Fibroblast of lung (primary cell): ENCODE measurements around the gene EGF.

ENCODE experiments used
- EZH2 ChIP-seq: IDR thresholded peaks from 2 replicates; pipeline ENCODE4 v1.5.1; 2012; ENCODE audit warnings: low read length, control low read depth, mild to moderate bottlenecking; ENCODE audit errors: missing control alignments
- TF ChIP-seq, protein P1 (sequence below), 2 donors: IDR thresholded peaks in 1 of 2; conservative IDR thresholded peaks in 1 of 2; 1 replicate in 1 of 2; 2 replicates in 1 of 2; pipeline ENCODE4 v1.5.1; 2011 to 2012; ENCODE audit warnings: low read length in 2 of 2, control low read depth in 1 of 2, inconsistent platforms in 1 of 2, low read depth in 1 of 2, mild to moderate bottlenecking in 1 of 2

- no peak for TF ChIP-seq EZH2
- TF ChIP-seq, protein P1, sequence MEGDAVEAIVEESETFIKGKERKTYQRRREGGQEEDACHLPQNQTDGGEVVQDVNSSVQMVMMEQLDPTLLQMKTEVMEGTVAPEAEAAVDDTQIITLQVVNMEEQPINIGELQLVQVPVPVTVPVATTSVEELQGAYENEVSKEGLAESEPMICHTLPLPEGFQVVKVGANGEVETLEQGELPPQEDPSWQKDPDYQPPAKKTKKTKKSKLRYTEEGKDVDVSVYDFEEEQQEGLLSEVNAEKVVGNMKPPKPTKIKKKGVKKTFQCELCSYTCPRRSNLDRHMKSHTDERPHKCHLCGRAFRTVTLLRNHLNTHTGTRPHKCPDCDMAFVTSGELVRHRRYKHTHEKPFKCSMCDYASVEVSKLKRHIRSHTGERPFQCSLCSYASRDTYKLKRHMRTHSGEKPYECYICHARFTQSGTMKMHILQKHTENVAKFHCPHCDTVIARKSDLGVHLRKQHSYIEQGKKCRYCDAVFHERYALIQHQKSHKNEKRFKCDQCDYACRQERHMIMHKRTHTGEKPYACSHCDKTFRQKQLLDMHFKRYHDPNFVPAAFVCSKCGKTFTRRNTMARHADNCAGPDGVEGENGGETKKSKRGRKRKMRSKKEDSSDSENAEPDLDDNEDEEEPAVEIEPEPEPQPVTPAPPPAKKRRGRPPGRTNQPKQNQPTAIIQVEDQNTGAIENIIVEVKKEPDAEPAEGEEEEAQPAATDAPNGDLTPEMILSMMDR (conservative IDR thresholded peaks at IDR 0.05 in 1 of 2, IDR thresholded peaks at IDR 0.05 in 1 of 2; ENCODE audit: low read depth in 1 of 2, low read length in 2 of 2), result no peak
These were observed 91.9 kb downstream of the EGF start for GRCh38 chr4:110004556-110004955.
